GM21528 (cell line): ENCODE results near the gene TENT4B.

ENCODE experiments used
- ATAC-seq: cut with Tn5 transposase; IDR thresholded peaks from one replicate; pipeline ENCODE4 v1.9.1; 2021; ENCODE audit warnings: mild to moderate bottlenecking, moderate library complexity; ENCODE audit not compliant: unreplicated experiment, low FRiP score

Gene TENT4B

DNA sequence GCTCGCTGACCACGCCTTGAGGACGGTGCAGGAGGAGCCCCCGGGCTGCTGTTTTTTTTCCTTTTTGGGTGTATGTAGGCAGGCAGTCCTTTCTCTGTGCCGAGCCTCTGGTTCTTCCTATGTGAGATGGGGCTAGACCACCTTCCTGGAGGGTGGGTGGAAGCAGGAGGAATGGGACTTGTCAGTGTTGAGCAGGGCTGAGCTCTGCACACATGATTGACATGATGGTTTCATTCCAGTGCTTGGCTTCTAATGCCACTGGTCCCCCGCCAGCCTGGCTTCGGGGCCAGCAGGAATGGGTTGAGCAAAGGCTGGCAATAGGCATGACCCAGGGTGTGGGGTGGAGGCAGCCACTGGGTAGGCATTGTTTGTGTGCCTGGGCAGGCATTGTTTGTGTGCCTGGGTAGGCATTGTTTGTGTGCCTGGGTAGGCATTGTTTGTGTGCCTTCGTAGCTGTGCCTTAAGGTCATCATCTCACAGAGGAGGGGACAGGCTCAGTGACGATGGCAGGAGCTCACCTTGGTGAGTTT lies 99.0 kb downstream of the TENT4B start:
- ATAC-seq, result no peak

DNA sequence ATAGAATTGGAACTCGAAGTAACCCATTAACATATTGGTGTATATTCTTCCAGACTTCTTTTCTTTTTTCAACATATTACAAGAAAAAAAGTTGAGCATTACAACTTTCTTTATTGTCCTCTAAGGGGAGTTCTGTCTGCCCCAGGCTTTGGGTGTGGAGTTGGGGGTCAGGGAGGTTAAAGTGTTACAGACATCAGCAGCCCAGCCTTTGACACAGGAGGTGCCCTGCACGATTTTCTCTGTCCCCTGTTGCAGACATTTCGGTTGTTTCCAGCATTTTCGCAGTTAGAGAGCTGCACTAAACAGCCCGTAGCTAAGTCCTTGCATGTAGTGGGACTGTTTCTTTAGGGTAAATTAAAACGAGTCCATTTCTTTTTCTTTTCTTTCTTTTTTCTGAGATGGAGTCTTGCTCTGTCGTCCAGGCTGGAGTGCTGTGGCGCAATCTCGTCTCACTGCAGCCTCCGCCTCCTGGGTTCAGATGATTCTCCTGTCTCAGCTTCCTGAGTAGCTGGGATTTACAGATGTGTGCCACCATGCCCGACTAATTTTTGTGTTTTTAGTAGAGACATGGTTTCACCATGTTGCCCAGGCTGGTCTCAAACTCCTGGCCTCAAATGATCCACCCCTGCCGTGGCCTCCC lies 99.9 kb downstream of the TENT4B start:
- no peak for ATAC-seq

DNA sequence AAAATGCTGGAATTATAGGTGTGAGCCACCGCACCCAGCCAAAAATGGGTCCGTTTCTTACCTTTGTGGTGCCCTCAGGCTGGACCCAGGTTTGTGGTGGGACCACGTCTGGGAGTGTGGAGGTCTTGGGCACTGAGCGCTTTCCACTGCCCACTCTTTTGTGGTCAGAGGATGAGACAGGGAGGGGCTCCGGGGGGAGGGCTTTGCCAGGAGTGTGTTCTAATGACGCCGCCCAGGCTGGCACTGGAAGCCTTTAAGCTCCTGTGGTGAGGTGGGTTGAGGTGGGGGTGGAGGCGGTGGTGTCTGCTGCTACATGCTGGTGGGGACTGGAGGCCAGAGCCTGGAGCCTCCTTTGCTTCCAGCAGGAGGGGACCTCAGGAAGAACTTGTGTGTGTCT lies 100.4 kb downstream of the TENT4B start:
- no peak for ATAC-seq

DNA sequence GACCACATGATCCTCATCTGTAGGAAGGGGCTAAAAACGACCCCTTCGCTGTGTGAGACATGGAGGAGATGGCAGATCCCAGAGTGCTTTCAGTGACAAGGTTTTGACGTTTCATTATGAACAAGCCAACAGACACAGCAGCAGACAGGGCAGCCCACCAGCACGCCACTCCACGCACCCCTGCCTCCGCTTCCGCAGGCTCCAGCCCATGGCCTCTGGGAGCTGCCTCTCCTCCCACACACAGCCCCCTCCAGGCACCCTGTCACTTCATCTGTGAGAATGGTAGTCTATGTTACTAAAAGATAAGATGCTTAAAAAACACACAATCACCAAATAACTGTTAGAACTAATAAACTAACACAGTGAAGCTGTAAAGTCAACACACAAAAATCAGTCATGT lies 101.0 kb downstream of the TENT4B start:
- ATAC-seq, result no peak

DNA sequence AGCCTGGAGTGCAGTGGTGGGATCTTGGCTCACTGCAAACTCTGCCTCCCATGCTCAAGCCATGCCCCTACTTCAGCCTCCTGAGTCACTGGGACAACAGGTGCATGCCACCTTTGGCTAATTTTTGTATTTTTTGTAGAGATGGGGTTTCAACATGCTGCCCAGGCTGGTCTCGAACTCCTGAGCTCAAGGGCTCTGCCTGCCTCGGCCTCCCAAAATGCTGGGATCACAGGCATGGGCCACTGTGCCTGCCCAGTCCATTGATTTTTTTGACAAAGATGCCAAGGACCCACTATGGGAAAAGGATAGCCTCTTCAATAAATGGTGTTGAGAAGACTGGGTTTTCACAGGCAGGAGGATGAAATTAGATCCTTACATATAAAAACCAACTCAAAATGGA lies 102.4 kb downstream of the TENT4B start:
- ATAC-seq, result no peak

DNA sequence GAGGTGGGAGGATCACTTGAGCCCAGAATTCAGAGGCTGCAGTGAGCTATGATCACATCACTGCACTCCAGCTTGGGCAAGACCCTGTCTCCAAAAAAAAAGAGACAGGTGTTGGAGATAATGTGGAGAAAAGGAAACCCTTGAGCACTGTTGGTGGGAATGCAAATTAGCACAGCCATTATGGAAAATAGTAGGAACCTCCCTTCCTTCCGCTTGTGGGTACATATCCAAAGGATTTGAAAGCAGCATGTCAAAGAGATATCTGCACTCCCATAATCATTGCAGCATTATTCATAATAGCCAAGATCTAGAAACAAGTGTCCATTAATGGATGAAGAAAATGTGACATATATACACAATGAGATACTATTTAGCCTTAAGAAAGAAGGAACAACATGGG lies 103.5 kb downstream of the TENT4B start:
- no peak for ATAC-seq

DNA sequence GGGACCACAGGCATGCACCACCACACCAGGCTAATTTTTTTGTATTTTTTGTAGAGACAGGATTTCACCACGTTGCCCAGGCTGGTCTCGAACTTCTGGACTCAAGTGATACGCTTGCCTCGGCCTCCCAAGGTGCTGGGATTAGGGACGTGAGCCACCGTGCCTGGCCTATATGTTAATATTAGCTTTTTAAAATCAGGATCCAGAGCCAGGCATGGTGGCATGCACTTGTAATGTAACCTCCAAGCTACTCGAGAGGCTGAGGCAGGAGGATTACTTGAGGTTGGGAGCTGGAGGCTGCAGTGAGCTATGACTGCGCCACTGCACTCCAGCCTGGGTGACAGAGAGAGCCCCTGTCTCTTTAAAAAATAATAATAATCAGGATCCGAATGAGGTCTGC lies 104.8 kb downstream of the TENT4B start:
- no peak for ATAC-seq

DNA sequence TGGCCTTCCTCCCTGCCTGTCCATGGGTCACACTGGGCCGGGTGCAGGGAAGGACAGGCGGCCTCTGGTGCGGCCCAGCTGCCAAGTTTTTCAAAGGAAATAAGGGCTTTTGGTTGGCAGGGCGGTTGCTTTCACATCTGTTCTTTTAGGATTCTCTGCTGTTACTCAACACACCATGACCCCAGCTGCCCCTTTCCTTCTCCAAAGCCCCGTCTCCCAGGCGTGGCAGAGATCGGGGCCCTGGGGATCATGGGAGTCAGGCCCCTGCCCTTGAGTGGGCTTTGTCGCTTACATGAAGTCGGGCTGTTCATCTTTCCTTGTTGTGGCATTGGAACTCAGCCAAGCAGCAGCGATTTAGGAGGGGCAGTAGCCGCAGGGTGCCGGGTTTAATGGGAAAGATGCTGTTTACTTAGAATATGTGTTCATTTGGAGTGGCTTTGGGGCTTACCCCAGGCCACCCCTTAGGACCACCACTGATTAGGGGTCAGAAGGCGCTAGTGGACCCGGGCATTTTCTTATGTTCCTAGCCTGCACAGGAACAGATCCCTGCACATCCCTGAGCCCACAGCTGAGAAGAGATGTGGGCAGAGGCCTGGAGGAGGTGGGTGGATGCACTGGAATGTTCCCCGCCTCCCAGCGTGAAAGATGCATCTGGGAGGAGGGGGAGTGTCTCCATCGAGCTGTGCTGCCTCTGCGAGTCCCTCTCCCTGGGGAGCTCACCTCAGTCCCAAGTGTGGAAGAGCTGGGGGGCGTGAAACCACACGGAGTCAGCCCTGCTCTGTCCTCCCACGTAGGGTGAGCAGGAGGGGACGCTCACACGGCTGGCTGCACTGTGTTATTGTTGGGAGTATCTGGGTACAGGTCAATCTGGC lies 106.5 kb downstream of the TENT4B start:
- no peak for ATAC-seq

DNA sequence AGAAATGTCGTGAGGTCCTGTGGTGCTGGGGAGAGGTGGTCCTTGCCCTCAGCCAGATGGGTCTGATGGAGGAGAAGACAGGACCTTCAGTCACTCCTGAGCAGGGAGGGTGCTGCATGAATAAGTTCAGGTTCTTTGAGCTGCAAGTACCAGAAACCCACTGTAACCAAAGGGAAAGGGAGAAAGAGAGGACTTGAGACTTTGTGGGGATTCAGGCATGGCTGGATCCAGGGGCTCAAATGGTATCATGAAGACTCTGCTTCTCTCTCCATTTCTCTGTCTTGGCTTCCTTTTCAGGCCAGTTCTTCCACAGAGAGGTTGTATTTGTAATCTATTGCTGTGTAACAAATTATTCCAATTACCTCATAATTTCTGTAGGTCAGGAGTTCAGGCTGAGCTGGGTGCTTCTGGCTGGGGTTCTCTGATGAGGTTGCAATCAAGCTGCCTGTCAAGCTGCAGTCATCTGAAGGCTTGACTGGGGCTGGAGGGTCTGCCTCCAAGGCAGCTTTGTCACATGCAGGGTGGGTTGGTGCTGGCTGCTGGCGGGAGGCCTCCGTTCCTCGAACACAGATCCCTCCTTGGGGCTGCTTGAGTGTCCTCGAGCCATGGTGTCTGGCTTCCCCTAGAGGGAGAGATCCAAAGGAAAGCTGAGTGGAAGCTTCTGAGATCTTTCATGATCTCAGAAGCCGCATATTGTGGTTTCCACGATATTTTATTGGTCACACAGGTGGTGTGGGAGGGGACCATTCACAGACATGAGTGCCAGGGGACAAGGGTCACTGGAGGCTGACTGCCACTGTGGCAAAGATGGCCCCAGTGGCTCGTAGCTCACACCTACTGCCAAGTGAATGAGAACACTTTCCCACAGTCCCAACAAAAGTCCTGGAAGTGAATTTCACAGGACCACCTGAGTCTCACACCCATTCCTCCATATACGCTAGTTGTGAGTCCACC lies 107.4 kb downstream of the TENT4B start:
- no peak for ATAC-seq

DNA sequence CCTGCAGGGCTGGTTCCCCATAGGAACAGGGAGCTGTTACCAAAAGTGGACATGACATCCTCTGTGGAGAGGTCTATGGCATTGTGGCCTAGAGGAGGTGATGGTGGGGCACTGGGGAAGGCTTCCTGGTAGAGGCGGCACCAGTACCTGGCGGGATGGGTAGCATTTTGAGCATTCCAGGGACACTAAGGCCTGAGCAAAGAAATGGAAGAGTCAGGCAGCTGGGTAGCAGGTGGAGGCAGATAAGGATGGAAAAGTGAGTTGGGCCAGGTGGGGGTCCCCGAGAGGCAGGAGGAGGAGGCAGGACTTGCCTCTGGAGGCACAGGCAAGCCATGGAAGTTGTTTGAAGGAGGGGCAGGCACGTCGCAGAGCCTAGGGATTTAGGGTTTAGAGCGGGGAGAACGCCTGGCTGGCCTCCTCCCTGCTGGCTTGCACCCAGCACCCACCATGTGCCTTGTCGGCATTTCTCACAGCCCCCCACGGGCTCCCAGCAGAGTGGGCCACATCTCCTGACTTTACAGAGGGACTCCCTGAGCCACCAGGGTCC lies 108.1 kb downstream of the TENT4B start:
- ATAC-seq, result no peak

DNA sequence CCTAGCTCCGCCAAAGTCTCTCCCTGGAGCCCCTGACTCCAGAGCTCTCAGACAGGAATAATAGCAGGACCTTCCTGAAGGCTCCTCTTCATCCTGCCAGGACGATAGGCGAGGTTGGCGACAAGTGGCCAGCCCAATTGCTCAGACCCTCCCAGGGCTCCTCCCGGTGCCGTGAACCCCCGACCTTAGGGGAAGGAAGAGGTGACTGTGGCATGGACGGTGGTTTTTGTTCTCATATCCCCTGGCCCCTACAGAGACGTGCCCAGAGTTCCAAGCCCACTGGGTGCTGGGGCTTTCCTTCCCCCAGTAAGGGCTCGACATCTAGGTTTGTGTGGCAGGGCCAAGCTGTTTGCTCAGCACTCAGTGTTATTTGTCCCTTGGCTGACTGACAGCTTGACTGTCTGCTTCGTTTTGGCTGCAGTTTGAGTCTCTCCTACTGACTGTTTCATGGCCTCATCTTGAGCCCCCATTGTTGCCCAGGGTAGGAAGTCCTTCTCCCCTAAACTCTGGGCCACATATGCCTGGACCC lies 108.7 kb downstream of the TENT4B start:
- no peak for ATAC-seq

DNA sequence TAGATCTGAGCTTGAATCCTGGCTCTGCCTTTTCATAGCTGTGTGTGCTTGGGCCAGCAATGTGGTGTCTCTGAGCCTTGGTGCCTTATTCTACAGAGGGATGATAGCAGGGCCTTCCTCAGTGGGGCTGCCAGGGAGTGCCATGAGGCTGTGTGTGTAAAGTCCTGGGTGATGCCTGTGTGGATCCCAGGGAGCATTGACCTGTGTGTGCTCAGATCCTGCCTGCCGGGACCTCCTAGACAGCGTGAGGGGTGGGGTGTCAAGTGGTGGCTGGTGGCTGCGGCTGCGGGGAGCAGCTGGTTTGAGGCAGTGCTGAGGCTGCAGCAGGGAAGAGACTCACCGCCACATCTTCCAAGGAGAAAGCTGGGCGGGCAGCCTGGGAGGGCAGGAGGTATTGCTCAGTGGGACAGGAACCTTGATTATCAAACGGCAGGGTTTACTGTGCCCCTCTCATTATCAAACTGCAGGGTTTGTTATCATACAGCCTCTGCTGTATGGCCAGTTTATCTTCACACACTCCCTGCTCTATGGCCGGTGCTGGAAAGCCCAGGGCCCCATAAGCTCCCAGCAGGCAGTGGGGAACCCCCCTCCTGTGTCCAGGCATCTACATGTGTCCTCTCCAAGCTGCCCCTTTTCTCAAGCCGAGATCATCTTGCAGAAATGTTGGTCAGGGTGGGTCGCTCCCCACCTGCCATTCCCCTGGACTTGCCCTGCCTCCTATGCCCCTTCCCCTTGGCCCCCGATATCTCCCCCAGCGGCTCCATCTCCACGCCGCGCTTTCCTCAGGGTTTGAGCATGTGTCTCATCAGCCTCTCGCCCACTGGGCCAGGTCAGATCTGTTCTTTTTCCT lies 110.2 kb downstream of the TENT4B start:
- no peak for ATAC-seq

DNA sequence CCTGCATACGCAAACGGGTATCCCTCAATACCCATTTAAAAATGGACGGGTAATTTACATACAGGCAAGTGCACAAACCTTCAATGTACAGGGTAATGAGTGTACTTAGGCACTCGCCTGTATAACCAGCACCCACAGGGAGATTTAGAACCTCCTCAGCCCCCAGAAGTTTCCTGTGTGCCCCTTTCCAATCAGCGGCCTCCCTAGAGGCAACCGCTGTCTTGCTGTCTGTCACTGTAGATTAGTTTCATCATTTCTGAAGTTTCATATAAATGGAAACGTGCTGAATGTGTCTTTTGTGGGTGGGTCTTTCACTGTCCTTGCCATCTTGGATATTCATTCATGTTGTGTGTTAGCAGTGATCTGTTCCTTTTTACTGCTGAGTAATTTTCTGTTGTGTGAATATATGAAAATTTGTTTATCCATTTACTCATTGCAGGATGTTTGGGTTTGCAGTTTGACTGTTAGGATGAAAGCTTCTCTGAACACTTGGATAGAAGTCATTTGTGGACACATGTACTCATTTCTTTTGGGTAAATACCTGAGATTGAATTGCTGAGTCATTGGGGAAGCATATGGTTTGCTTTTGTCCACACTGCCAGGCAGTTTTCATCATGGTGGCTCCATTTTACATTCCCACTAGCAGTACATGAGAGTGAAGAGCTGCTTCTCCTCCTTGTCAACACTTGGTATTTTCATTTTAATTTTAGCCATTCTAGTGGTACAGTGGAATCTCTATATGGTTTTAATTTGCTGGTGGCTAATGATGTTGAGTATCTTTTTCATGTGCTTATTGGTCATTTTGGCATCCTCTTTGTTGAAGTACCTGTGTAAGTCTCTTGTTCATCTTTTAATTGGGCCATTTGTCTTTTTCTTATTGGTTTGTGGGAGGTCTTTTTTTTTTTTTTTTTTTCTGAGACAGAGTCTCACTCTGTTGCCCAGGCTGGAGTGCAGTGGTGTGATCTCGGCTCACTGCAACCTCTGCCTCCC lies 111.1 kb downstream of the TENT4B start:
- ATAC-seq, result no peak

DNA sequence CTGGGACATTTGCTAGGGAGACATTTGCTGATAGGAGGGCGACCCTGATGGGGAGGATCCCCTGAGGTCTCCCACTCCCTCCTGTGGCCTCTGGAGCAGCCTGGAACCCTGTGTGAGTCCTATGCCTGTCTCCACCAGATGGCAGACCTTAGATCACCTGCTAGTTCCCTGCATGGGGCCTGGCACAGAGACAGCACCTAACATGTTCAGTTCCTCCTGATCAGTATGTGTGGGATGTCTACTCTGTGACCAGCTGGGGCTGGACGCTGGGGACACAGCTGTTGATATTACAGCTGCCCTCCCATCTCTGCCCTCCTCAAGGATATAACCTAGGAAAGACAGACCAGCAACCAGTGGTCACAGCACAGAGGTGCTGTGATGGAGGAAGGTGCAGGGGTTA lies 112.2 kb downstream of the TENT4B start:
- no peak for ATAC-seq

DNA sequence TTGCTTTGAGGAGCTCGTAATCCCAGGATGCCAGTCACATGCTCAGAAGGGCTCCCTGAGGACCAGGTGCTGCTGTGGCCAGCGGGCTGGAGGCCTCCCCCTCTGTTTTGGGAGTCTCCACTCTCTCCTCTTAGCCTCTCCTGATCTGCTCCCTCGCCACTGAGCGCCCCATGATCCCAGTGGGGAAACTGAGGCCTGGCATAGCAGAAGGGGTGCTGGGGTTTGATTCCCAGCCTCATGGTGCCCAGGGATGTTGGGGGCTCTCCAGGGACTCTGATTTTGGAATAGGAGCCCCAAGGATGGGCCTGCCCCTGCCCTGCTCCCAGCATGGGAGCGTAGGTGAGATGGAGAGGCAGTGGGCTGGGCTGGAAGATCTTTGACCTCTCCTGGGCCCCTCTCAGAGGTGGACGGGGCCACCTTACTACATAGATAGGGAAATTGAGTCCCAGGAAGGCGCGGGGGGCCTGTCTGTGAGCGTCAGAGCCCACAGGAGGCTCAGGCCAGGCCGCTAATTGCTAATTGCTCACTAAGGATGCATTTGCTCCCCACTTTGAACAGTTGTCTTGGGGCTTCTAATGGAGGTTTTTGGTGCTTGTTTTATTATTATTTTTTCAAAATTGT lies 112.7 kb downstream of the TENT4B start:
- no peak for ATAC-seq

DNA sequence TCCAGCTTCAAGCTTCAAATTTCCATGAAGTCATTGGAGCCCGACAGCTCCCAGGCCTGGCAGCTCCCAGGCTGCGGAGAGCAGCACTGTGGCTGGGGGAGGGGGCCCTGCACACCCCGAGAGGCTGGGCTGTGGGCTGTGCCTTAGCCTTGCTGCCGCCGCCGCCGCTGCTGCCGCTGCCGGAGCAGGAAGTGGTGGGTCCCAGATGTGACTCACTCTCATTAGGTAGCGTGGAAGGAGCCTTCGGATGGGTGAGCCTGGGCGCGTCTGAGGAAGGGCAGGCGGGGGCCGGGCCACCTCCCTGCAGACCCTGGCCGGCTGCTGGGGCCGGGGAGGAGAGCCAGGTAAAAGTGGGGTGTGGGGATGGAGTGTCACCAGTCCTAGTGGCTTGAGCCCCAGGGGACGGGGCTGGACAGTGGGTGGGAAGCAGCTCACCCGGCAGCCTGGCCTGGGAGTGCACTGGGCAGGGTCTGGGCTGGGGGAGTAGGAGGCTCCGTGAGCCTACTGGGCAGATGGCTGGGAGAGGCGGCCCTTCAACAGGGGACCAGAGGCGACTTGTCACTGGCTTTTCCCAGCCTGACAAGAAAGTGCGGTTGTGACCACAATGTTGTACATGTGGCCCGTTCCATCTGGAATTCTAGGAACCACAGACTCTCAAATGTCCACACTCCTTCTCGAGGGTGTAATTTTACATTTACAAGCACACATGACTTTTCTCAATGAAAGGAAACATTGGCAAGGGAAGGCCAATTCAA lies 113.4 kb downstream of the TENT4B start, which contains the start of gene ADCY7:
ADCY7 (plus strand) TSS at position 215 of the 755 bp plus-strand sequence. CDS start 21,629 bp downstream, outside the sequence.
- peak; percentile 75 for ATAC-seq

DNA sequence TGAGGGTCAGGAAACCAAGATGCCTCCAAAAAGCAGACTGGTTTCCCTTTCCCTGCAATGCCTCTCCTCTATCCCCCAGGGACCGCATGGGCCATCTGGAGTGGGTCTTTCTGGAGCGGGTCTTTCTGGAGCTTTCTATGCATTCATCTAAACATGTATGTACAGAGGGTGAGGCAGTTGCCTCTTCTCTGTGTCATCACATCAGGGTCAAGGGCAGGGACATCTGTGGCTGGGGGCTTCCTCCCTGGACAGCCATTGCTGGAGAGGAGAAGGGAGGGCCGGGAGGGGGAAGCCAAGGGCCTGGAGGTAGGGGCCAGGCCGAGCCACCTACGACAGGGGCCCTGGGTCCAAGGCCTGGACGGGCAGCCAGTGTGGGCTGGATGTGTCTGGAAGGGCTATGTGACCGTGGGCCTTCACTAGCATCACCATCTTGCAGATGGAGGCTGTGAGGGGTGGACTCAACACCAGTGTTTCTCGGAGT lies 114.1 kb downstream of the TENT4B start:
- no peak for ATAC-seq
